Neural progenitor cell (in vitro differentiated cells): ENCODE results near the gene DIRAS2.
A peak's percentile ranks its signal among the peaks of the same experiment; 100 is the strongest.

Experiments
- CTCF ChIP-seq: fragments of 200-600 bp; sonication (generic); IDR thresholded peaks from 2 replicates; pipeline ENCODE4 v1.5.1; 2017; ENCODE audit warnings: antibody characterized with exemption, mild to moderate bottlenecking
- EZH2phosphoT487 ChIP-seq: fragments of 200-600 bp; sonication (generic); IDR thresholded peaks from 2 replicates; pipeline ENCODE4 v1.6.1; 2017; ENCODE audit warnings: antibody characterized with exemption

- TF ChIP-seq CTCF = peak; percentile 48
- no peak for TF ChIP-seq EZH2phosphoT487
Measured at GRCh38 chr9:90665072-90665471, 22.4 kb upstream of the DIRAS2 start.
